H9 (cell line): ENCODE data around the gene WNT3A. TPM values are rescaled to one million over a fixed set of nuclear protein-coding genes. Genes with fewer than 3 reads are reported as not detected.
"Not testable (repeated sequence)": the region's sequence is repeated elsewhere in the genome, so short reads cannot be mapped to it uniquely, and the experiment has no call there.

ENCODE experiments used
- DNase-seq: peaks from one replicate; pipeline ENCODE4 v3.0.0-alpha.2; 2017
- H2AFZ ChIP-seq: one replicate; pipeline ENCODE4 v1.6.1; 2013; ENCODE audit warnings: mild to moderate bottlenecking, low read length, control low read depth, moderate library complexity
- H2AK5ac ChIP-seq: 2 replicates; pipeline ENCODE4 v1.6.1; 2013; ENCODE audit warnings: low read length, control low read depth, mixed read lengths; ENCODE audit not compliant: insufficient read length
- H2BK120ac ChIP-seq: one replicate; pipeline ENCODE4 v1.6.1; 2013; ENCODE audit warnings: low read depth, mild to moderate bottlenecking, low read length, control low read depth, inconsistent platforms; ENCODE audit not compliant: poor library complexity, severe bottlenecking
- H2BK12ac ChIP-seq: 2 replicates; pipeline ENCODE4 v1.6.1; 2013; ENCODE audit warnings: low read length, control low read depth, mixed read lengths, low read depth; ENCODE audit not compliant: insufficient read length
- H2BK15ac ChIP-seq: 2 replicates; pipeline ENCODE4 v1.6.1; 2013; ENCODE audit warnings: low read depth, low read length, control low read depth
- H2BK20ac ChIP-seq: one replicate; pipeline ENCODE4 v1.6.1; 2013; ENCODE audit warnings: low read depth, mild to moderate bottlenecking, low read length, control low read depth, inconsistent platforms; ENCODE audit not compliant: poor library complexity, severe bottlenecking
- H2BK5ac ChIP-seq: 2 replicates; pipeline ENCODE4 v1.6.1; 2013; ENCODE audit warnings: low read length, control low read depth, mixed read lengths; ENCODE audit not compliant: insufficient read length
- H3K14ac ChIP-seq: 2 replicates; pipeline ENCODE4 v1.6.1; 2013; ENCODE audit warnings: low read length, control low read depth; ENCODE audit not compliant: insufficient read depth
- H3K18ac ChIP-seq: 2 replicates; pipeline ENCODE4 v1.6.1; 2013; ENCODE audit warnings: low read depth, mild to moderate bottlenecking, mixed read lengths, low read length, control low read depth; ENCODE audit not compliant: insufficient read length
- H3K23ac ChIP-seq: 2 replicates; pipeline ENCODE4 v1.6.1; 2013; ENCODE audit warnings: low read length, control low read depth, mixed read lengths, low read depth; ENCODE audit not compliant: insufficient read length
- H3K23me2 ChIP-seq: 2 replicates; pipeline ENCODE4 v1.6.1; 2013; ENCODE audit warnings: low read depth, mild to moderate bottlenecking, mixed read lengths, low read length, control low read depth; ENCODE audit not compliant: insufficient read length, poor library complexity, severe bottlenecking
- H3K27ac ChIP-seq: 2 replicates; pipeline ENCODE4 v1.5.1; 2013; ENCODE audit warnings: low read length, control low read depth, mixed read lengths, low read depth; ENCODE audit not compliant: insufficient read length
- H3K27me3 ChIP-seq: 2 replicates; pipeline ENCODE4 v1.6.1; 2013; ENCODE audit warnings: low read length, control low read depth, inconsistent platforms; ENCODE audit not compliant: insufficient read depth
- H3K4ac ChIP-seq: 2 replicates; pipeline ENCODE4 v1.6.1; 2013; ENCODE audit warnings: low read depth, mild to moderate bottlenecking, control low read depth, inconsistent platforms, low read length, moderate library complexity
- H3K4me1 ChIP-seq: 2 replicates; pipeline ENCODE4 v1.6.1; 2013; ENCODE audit warnings: low read length, control low read depth, inconsistent platforms; ENCODE audit not compliant: insufficient read depth
- H3K4me2 ChIP-seq: 2 replicates; pipeline ENCODE4 v1.6.1; 2013; ENCODE audit warnings: low read length, control low read depth, mixed read lengths; ENCODE audit not compliant: insufficient read length, insufficient read depth
- H3K56ac ChIP-seq: 2 replicates; pipeline ENCODE4 v1.6.1; 2013; ENCODE audit warnings: low read depth, mild to moderate bottlenecking, mixed read lengths, low read length, control low read depth; ENCODE audit not compliant: insufficient read length
- H3K79me1 ChIP-seq: 2 replicates; pipeline ENCODE4 v1.6.1; 2013; ENCODE audit warnings: low read depth, mild to moderate bottlenecking, moderate library complexity, low read length, control low read depth, inconsistent platforms; ENCODE audit not compliant: insufficient read depth, poor library complexity, severe bottlenecking
- H3K79me2 ChIP-seq: 2 replicates; pipeline ENCODE4 v1.6.1; 2013; ENCODE audit warnings: low read length, control low read depth, inconsistent platforms; ENCODE audit not compliant: insufficient read depth
- H3K9ac ChIP-seq: 2 replicates; pipeline ENCODE4 v1.6.1; 2013; ENCODE audit warnings: low read length, control low read depth, mixed read lengths; ENCODE audit not compliant: insufficient read length; ENCODE audit errors: extremely low read depth
- H3K9me3 ChIP-seq: one replicate; pipeline ENCODE4 v1.6.1; 2013; ENCODE audit warnings: low read depth, low read length, inconsistent platforms; ENCODE audit not compliant: control insufficient read depth
- H3T11ph ChIP-seq: one replicate; pipeline ENCODE4 v1.6.1; 2013; ENCODE audit warnings: mild to moderate bottlenecking, low read length, control low read depth, inconsistent platforms
- H4K20me1 ChIP-seq: one replicate; pipeline ENCODE4 v1.6.1; 2013; ENCODE audit not compliant: control insufficient read depth, insufficient read length, insufficient read depth
- H4K5ac ChIP-seq: 2 replicates; pipeline ENCODE4 v1.6.1; 2013; ENCODE audit warnings: low read depth, mild to moderate bottlenecking, mixed read lengths, low read length, control low read depth; ENCODE audit not compliant: insufficient read length
- H4K8ac ChIP-seq: replicated peaks from 2 replicates; pipeline ENCODE4 v1.6.1; 2013; ENCODE audit warnings: low read length, control low read depth, mixed read lengths, low read depth; ENCODE audit not compliant: insufficient read length
- H4K91ac ChIP-seq: 2 replicates; pipeline ENCODE4 v1.6.1; 2013; ENCODE audit warnings: low read depth, mild to moderate bottlenecking, moderate library complexity, mixed read lengths, low read length, control low read depth; ENCODE audit not compliant: insufficient read length
- H3K27ac Mint-ChIP-seq, 3 experiments: 2 replicates in 2 of 3; 3 replicates in 1 of 3; pipeline ENCODE4 v1.8.0; 2020 to 2021; ENCODE audit warnings: mixed read lengths in 3 of 3, mild to moderate bottlenecking in 1 of 3, moderate library complexity in 1 of 3
- H3K27me3 Mint-ChIP-seq: 2 replicates; pipeline ENCODE4 v1.8.0; 2021; ENCODE audit warnings: low read depth, mild to moderate bottlenecking, moderate library complexity, mixed read lengths
- H3K36me3 Mint-ChIP-seq, 3 experiments: 2 replicates in 2 of 3; 3 replicates in 1 of 3; pipeline ENCODE4 v1.8.0; 2020 to 2021; ENCODE audit warnings: low read depth in 3 of 3, mixed read lengths in 3 of 3; ENCODE audit not compliant: insufficient read depth in 1 of 3
- H3K4me1 Mint-ChIP-seq, 2 experiments: 2 replicates each; pipeline ENCODE4 v1.8.0; 2020; ENCODE audit warnings: mixed read lengths in 2 of 2
- H3K4me3 Mint-ChIP-seq, 2 experiments: 2 replicates in 1 of 2; 3 replicates in 1 of 2; pipeline ENCODE4 v1.8.0; 2020 to 2021; ENCODE audit warnings: mild to moderate bottlenecking in 2 of 2, mixed read lengths in 2 of 2, moderate library complexity in 1 of 2
- H3K9me3 Mint-ChIP-seq, 2 experiments: 2 replicates in 1 of 2; 3 replicates in 1 of 2; pipeline ENCODE4 v1.8.0; 2020; ENCODE audit warnings: mild to moderate bottlenecking in 2 of 2, mixed read lengths in 2 of 2, moderate library complexity in 1 of 2
- WGBS: extraction: QIAGEN DNeasy Blood & Tissue Kit; methylation state at CpG from one replicate; pipeline ENCODE4 v1.1.7; 2013; ENCODE audit warnings: missing lambda C conversion rate, low lambda C conversion rate, mixed read lengths; ENCODE audit not compliant: insufficient read length; ENCODE audit errors: extremely low coverage; 5-methylcytosine and 5-hydroxymethylcytosine counted together
- total RNA-seq: library from RNA; stranded (reverse); gene quantifications from 2 replicates; pipeline ENCODE4 v1.2.1, GENCODE V29; 2021

WNT3A gene
- total RNA-seq, 1 experiment from 2014 or later = 0.17 TPM

GRCh38 chr1:227971216-227971615, 35.6 kb upstream of the WNT3A start:
- WGBS = no CpG with 5 or more reads among the region's 17 CpGs

GRCh38 chr1:227971643-227972282, 35.0 kb upstream of the WNT3A start:
- H4K20me1 ChIP-seq, H3K4me3 Mint-ChIP-seq, H3K18ac ChIP-seq, H3K9ac ChIP-seq, H3K4ac ChIP-seq, H3K4me2 ChIP-seq, DNase-seq, H3K9me3 Mint-ChIP-seq, H3T11ph ChIP-seq, H2BK120ac ChIP-seq, H3K14ac ChIP-seq, H3K27me3 ChIP-seq, H4K8ac ChIP-seq, H3K56ac ChIP-seq, H3K79me1 ChIP-seq, H2BK20ac ChIP-seq, H4K5ac ChIP-seq, H3K4me1 ChIP-seq, H2AK5ac ChIP-seq, H2AFZ ChIP-seq, H3K23ac ChIP-seq, H3K27ac ChIP-seq, H3K36me3 Mint-ChIP-seq, H2BK12ac ChIP-seq, H2BK5ac ChIP-seq, H4K91ac ChIP-seq, H3K9me3 ChIP-seq, H3K27me3 Mint-ChIP-seq, H3K4me1 Mint-ChIP-seq, H3K79me2 ChIP-seq, H3K23me2 ChIP-seq, H2BK15ac ChIP-seq, H3K27ac Mint-ChIP-seq: not testable (repeated sequence)
- no CpG with 5 or more reads among the region's 27 CpGs for WGBS

More at GRCh38 chr1:227971216-227971615, 35.6 kb upstream of the WNT3A start:
- H3K9me3 ChIP-seq, H3K9me3 Mint-ChIP-seq, H4K8ac ChIP-seq, H3K23me2 ChIP-seq, H3K79me1 ChIP-seq, H4K91ac ChIP-seq, H2AK5ac ChIP-seq, H2BK20ac ChIP-seq, H3K4me1 Mint-ChIP-seq, H3K27ac Mint-ChIP-seq, H3K27me3 Mint-ChIP-seq, H3K4ac ChIP-seq, H3K23ac ChIP-seq, H3K4me3 Mint-ChIP-seq, H2BK12ac ChIP-seq, H3K18ac ChIP-seq, H3K56ac ChIP-seq, H3K9ac ChIP-seq, DNase-seq, H3K36me3 Mint-ChIP-seq, H3K79me2 ChIP-seq, H3T11ph ChIP-seq, H3K4me1 ChIP-seq, H2AFZ ChIP-seq, H2BK15ac ChIP-seq, H3K4me2 ChIP-seq, H2BK120ac ChIP-seq, H3K27me3 ChIP-seq, H4K5ac ChIP-seq, H3K14ac ChIP-seq, H3K27ac ChIP-seq, H2BK5ac ChIP-seq, H4K20me1 ChIP-seq: not testable (repeated sequence)
